Measurements from ENCODE around the gene NAV3.
"Not testable (repeated sequence)": the region's sequence is repeated elsewhere in the genome, so short reads cannot be mapped to it uniquely, and the experiment has no call there.

The NAV3 gene

GRCh38 chr12:78208092-78208491, 377.4 kb downstream of the NAV3 start:
- DNase-seq = no peak

- no peak for DNase-seq
Measured at GRCh38 chr12:78209846-78210505, 379.3 kb downstream of the NAV3 start.

GRCh38 chr12:78210506-78210860, 379.8 kb downstream of the NAV3 start:
- no peak for DNase-seq

- no peak for DNase-seq
Measured at GRCh38 chr12:78210894-78211302, 380.2 kb downstream of the NAV3 start.

GRCh38 chr12:78220811-78221210, 390.1 kb downstream of the NAV3 start:
- no peak for DNase-seq

- DNase-seq = no peak
Measured at GRCh38 chr12:78224154-78224553, 393.5 kb downstream of the NAV3 start.

GRCh38 chr12:78226763-78227162, 396.1 kb downstream of the NAV3 start:
- DNase-seq = no peak

- DNase-seq = no peak
Measured at GRCh38 chr12:78229591-78230101, 399.0 kb downstream of the NAV3 start.

- no peak for DNase-seq
Measured at GRCh38 chr12:78232756-78233155, 402.1 kb downstream of the NAV3 start.

GRCh38 chr12:78236264-78236663, 405.6 kb downstream of the NAV3 start:
- no peak for DNase-seq

GRCh38 chr12:78239544-78239943, 408.9 kb downstream of the NAV3 start:
- DNase-seq = no peak

GRCh38 chr12:78240827-78241226, 410.1 kb downstream of the NAV3 start:
- DNase-seq = no peak

- no peak for DNase-seq
Measured at GRCh38 chr12:78241446-78241845, 410.8 kb downstream of the NAV3 start.

GRCh38 chr12:78244916-78245507, 414.3 kb downstream of the NAV3 start:
- no peak for DNase-seq

- no peak for DNase-seq
Measured at GRCh38 chr12:78248321-78248720, 417.6 kb downstream of the NAV3 start.

- no peak for DNase-seq
Measured at GRCh38 chr12:78249578-78249977, 418.9 kb downstream of the NAV3 start.

- DNase-seq = not testable (repeated sequence)
Measured at GRCh38 chr12:78257662-78258061, 427.0 kb downstream of the NAV3 start.

- DNase-seq = no peak
Measured at GRCh38 chr12:78260976-78261375, 430.3 kb downstream of the NAV3 start.

- no peak for DNase-seq
Measured at GRCh38 chr12:78261901-78262300, 431.2 kb downstream of the NAV3 start.
